ENCODE results near the gene IGHMBP2.

The IGHMBP2 gene

DNA sequence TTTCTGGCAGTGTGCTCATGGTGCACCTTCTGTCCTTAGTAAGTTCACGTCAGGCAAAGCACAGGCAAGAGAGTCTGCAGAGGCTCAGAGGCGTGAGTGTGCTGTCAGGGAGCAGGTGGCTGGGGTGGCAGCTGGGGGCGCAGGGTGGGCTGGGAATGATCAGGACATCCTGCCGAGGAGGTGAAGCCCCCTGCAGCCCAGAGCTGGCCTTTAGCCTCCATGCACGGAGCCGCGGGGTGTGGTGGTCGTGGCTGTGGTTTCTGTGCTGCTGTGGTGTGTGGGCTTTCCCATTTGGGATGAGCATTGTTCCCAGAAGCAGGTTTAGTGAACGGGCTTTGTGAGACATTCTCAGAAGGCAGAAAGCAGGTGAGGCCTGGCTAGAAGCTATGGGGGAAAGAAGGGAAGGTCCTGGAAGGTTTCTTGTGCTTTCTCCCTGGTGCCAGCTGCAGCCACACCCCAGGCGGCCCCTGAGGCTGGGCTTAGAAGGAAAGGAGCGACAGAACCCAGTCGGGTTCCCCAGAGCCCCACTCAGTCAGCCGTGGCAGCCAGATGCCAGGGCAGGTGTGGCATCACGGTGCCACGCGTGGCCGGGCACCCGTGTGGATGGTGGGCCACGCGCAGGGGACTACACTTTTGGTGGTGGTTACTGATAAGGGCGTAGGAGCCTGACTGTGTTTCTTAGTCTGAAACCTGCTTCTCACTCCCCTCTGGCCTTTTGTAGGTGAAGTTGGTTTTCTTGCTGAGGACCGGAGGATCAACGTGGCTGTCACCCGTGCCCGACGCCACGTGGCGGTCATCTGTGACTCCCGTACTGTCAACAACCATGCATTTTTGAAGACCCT is 32.0 kb downstream of the IGHMBP2 start:
- POLR2A ChIA-PET: interaction anchor here (0.6 kb wide), 1 partner anchor 1272 kb away, joined by 3 read pairs; no protein-coding TSS in a partner anchor

DNA sequence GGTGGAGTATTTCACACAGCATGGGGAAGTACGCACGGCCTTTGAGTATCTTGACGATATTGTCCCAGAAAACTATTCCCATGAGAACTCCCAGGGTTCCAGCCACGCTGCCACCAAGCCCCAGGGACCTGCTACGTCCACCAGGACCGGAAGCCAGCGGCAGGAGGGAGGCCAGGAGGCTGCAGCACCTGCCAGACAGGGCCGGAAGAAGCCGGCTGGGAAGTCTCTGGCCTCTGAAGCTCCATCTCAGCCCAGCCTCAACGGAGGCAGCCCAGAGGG is 32.6 kb downstream of the IGHMBP2 start:
- H3K4me3 ChIP-seq (ENCODE audit: low read depth, low read length): no peak overlapping the region
- ChIA-PET POLR2A (no interaction called here), CTCF (no interaction called here)
- TF ChIP-seq, protein P1, sequence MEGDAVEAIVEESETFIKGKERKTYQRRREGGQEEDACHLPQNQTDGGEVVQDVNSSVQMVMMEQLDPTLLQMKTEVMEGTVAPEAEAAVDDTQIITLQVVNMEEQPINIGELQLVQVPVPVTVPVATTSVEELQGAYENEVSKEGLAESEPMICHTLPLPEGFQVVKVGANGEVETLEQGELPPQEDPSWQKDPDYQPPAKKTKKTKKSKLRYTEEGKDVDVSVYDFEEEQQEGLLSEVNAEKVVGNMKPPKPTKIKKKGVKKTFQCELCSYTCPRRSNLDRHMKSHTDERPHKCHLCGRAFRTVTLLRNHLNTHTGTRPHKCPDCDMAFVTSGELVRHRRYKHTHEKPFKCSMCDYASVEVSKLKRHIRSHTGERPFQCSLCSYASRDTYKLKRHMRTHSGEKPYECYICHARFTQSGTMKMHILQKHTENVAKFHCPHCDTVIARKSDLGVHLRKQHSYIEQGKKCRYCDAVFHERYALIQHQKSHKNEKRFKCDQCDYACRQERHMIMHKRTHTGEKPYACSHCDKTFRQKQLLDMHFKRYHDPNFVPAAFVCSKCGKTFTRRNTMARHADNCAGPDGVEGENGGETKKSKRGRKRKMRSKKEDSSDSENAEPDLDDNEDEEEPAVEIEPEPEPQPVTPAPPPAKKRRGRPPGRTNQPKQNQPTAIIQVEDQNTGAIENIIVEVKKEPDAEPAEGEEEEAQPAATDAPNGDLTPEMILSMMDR (IDR thresholded peaks at IDR 0.05; ENCODE audit: insufficient read depth, low read length, missing control alignments): no peak
- DNase-seq (ENCODE audit: low read depth, low spot score): no peak

More for the DNA sequence above, 32.0 kb downstream of the IGHMBP2 start:
- DNase-seq (ENCODE audit: low read depth, low spot score): no peak
- H3K4me3 ChIP-seq (ENCODE audit: low read depth, low read length): no peak overlapping the region
- TF ChIP-seq, protein P1 (IDR thresholded peaks at IDR 0.05; ENCODE audit: insufficient read depth, low read length, missing control alignments): no peak
- CTCF ChIA-PET: no interaction called here

DNA sequence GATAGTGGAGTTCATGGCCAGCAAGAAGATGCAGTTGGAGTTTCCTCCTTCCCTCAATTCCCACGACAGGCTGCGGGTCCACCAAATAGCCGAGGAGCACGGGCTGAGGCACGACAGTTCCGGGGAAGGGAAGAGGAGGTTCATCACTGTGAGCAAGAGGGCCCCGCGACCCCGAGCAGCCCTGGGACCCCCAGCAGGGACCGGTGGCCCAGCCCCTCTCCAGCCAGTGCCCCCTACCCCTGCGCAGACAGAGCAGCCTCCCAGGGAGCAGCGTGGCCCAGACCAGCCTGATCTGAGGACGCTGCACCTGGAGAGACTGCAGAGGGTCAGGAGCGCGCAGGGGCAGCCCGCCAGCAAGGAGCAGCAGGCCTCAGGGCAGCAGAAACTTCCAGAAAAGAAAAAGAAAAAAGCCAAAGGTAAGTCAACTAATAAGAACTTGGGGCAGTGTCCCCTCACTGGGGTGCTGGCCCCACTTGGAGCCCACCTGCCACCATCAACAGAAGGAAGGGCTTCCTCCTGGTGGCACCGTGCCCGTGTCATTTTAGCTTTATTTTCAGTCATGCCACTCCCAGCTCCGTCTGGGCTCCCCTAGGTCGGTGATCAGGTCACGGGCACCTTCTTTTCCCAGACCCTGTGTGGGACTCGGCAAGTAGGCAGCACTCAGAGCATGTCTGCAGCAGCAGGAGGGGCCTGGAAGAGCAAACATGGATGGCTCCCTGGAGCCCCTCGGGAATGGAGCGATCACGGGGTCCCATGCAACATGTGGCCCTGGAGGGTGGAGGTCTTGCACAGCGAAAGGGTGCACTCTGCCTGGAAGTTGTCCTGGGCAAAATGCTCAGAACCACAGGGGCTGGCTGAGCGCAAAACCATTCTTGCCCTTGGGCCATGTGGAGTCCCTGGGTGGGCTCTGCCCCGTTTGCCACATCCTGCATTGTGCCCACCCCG is 33.3 kb downstream of the IGHMBP2 start:
- ChIA-PET POLR2A (no interaction called here), CTCF (no interaction called here)
- TF ChIP-seq, protein P1 (IDR thresholded peaks at IDR 0.05; ENCODE audit: insufficient read depth, low read length, missing control alignments): no peak
- no peak overlapping the region for H3K4me3 ChIP-seq (ENCODE audit: low read depth, low read length)
- DNase-seq (ENCODE audit: low read depth, low spot score): no peak

DNA sequence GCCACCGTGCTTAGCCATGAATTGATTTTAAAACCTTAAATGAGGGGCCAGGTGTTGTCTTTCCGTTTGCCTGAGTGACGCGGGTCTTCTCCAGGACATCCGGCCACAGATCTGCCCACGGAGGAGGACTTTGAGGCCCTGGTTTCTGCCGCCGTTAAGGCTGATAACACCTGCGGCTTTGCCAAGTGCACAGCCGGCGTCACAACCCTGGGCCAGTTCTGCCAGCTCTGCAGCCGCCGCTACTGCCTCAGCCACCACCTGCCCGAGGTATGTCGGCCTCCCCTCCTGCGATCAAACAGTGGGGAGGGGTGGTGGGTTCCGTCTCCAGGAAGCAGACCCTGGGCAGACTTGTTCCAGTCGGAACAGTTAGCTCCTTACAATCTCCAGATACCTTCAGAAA is 34.4 kb downstream of the IGHMBP2 start:
- TF ChIP-seq, protein P1 (IDR thresholded peaks at IDR 0.05; ENCODE audit: insufficient read depth, low read length, missing control alignments): no peak
- ChIA-PET POLR2A (no interaction called here), CTCF (no interaction called here)
- DNase-seq (ENCODE audit: low read depth, low spot score): no peak
- H3K4me3 ChIP-seq (ENCODE audit: low read depth, low read length): no peak overlapping the region

DNA sequence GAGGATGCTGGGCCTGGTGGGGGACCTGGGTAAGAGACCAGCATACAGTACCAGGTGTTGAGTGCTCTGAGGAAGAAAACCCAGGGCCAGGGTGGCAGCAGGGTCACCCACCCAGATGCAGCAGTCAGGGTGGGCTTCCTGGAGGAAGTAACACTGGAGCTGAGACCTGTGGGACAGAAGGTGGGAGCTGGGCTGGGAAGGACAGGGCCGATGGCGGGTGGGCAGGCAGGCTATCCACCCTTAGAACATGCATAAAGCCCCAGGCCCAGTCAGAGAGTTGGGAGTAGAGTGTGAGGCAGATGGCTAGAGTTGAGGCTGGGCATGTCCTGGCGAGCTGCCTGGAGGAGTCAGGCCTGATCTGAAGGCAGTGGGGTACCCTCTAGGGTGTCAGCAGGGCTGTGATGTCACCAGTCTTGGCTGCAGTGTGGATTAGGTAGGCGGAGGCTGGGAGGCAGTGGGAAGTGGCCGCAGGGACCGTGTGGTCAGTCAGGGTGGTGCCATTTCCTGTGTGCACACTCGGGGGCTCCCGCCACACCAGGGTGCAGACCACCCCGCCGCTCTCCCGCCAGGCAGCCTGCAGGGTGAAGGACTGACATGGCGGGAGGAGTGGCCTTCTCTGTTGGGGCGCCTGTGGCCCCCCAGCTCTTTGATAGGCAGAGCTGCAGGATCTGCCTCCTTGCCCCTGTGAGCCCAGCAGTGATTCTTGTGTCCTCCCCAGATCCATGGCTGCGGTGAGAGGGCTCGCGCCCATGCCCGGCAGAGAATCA is 35.3 kb downstream of the IGHMBP2 start:
- CTCF ChIA-PET: no interaction called here
- no peak for DNase-seq (ENCODE audit: low read depth, low spot score)
- H3K4me3 ChIP-seq (ENCODE audit: low read depth, low read length): no peak overlapping the region
- POLR2A ChIA-PET: no interaction called here
- TF ChIP-seq, protein P1 (IDR thresholded peaks at IDR 0.05; ENCODE audit: insufficient read depth, low read length, missing control alignments): no peak

Measured in AG04449 (cell line).